HG02852 (cell line): ENCODE results near the gene ZNF462.

Source experiments
- ATAC-seq: cut with Tn5 transposase; IDR thresholded peaks from one replicate; pipeline ENCODE4 v1.9.1; 2021; ENCODE audit warnings: mild to moderate bottlenecking, moderate library complexity; ENCODE audit not compliant: unreplicated experiment

The ZNF462 gene

DNA sequence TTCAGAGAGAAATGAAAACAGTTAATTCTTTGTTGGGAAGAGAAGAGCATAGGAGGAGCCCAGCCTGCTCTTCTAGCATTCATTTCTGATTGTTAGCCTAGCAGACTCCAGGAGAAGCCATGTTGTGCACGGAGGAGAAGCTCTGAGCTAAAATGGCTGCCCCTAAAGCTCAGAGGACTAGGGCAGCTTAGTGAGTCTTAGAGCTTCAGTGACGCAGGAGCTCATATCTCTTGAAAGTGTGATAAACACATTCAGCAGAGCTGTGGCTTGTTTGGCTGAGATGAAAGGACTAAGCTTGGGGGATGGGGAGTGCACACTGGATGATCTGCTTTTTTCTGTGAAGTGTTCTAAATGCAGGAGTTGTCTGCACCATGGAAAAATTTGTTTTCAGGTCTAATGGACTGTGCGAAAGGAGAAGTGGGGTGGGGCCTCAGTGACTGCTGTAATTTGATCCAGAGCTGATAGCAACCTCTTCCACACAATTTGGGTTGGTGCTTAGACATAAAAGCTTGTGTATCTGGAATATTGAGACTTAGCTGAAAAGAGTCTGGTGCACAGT lies 58.5 kb downstream of the ZNF462 start:
- no peak for ATAC-seq

DNA sequence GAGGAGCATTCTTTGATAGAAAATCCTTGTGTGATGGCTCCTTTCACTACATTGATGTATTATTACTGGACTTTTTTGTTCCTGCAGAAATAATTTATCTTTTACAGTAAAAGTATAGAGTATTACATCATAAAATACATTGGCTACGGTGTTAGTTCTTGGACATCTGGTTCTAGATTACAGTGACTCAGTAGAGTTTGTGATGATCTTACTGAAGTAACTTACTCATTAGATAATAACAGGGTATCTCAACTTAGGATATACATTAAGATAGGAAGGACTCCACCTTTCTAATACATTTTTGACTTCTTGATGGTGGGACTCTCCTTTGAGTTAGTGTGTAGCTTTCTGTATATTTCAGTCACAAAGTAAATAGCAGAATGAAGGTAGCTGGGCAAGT lies 59.1 kb downstream of the ZNF462 start:
- no peak for ATAC-seq

DNA sequence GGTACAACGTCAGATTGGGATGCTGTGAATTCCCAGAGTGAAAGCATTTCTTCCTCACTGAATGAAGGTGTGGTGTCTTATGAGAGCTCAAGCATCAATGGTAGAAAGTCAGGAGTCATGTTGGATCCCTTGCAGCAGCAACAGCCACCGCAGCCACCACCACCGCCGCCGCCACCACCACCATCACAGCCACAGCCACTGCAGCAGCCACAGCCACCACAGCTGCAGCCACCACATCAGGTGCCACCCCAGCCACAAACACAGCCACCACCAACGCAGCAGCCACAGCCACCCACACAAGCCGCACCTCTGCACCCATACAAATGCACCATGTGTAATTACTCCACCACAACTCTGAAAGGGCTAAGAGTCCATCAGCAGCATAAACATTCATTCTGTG lies 62.4 kb downstream of the ZNF462 start:
- no peak for ATAC-seq

DNA sequence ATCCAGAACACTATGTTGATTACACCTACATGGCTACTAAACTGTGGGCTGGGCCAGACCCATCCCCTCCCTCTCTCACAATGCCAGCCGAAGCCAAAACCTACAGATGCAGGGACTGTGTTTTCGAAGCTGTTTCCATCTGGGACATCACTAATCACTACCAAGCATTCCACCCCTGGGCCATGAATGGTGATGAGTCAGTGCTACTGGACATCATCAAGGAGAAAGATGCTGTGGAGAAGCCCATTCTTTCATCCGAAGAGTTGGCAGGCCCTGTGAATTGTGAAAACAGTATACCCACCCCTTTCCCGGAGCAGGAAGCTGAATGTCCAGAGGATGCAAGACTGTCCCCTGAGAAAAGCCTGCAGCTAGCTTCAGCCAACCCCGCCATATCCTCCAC lies 65.0 kb downstream of the ZNF462 start:
- ATAC-seq, result no peak

DNA sequence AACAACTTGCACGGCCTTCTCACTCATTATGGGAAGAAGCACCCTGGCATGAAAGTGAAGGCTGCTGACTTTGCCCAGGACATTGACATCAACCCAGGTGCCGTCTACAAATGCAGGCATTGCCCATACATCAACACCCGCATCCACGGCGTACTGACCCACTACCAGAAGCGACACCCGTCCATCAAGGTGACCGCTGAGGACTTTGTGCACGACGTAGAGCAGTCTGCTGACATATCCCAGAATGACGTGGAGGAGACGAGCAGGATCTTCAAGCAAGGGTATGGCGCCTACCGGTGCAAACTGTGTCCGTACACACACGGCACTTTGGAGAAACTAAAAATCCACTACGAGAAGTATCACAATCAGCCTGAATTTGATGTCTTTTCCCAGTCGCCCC lies 65.4 kb downstream of the ZNF462 start:
- ATAC-seq, result no peak

DNA sequence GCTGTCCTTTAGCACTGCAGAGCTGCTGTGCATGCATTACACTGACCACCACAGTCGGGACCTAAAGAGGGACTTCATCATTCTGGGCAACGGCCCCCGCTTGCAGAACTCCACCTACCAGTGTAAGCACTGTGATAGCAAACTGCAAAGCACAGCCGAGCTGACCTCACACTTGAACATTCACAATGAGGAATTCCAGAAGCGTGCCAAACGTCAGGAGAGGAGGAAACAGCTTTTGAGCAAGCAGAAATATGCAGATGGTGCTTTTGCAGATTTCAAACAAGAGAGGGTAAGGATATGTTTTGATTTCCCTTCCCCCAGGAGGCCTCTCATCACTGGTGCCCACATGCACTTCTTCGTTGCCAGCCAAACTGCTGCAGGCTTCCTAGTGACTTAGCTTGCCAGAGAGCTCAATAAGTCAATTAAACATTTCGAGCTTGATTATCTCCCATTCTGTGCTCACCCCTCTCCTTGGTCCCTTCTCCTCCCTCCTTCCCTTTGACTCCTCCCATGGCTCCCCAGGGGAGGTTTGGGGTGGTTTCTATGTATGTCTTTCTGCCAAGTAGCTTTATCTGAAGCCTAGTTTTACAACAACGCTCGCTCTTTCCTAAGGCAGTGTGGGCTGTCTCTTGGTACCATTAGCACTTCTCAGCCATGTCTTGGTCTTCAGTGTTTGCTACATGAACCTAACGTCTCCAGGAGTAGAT lies 66.7 kb downstream of the ZNF462 start:
- no peak for ATAC-seq

DNA sequence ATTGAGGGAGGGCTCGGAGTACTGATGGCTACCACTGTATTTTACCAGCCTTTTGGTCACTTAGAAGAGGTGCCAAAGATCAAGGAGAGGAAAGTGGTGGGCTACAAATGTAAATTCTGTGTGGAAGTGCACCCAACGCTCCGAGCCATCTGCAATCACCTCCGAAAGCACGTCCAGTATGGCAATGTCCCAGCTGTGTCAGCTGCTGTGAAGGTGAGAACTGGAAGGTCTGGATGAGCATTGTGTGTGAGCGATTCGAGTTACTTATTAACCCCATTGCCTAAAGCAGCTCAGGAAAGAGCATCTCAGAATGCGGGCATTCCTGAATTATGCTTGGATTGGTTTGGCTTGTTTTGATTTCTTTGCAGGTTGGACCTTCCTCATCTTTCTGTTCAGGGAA lies 67.5 kb downstream of the ZNF462 start:
- no peak for ATAC-seq

DNA sequence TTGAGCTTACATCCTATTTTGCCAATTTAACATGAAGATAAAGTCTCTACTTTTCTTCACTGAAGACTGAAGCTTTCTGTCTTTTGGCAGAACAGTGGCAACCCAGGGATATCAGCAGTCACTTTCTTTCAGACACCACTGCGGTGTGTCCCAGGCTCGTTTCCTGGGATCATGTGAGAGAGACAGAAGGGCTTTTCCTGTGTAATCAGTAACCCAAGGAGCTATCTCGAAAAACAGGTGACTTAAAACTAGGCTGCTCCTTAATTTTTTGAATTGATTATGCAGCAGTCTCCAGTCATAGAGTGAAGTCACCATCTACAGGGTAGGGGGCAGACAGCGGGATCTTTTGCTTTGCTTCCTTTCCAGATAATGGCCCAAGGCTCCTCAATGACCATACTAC lies 68.5 kb downstream of the ZNF462 start:
- ATAC-seq, result no peak

DNA sequence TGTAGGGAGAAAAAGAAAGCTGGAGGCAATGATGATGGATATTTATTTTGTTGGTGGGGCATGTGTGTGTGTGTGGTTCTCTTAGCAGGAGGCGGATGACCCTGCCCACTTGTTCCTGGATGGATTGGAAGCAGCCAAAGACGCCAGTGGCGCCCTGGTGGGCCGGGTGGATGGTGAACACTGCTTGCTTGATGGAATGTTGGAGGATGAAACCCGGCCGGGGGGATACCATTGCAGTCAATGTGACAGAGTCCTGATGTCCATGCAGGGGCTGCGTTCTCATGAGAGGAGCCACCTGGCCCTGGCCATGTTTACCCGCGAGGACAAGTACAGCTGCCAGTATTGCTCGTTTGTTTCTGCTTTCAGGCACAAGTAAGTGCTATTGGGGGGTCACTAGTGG lies 69.2 kb downstream of the ZNF462 start:
- ATAC-seq, result no peak

DNA sequence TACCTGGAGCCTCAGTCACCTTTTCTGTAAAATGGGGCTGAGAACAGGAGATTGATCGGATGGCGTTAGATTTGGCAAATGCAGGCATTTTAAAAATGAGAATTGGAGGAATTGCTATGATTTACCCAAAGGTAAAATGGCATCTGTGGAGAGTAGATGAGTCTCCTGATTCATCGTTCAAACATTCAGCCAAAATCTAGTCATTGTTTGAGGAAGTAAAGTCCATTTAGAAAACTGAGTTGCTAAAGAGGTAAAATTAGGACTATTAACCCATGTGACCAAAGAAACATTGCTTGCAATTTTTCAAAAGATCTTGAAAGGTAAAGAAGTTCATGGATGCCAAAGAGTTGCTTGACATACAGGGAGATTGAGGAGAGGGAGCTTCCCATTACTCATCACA lies 69.7 kb downstream of the ZNF462 start:
- ATAC-seq, result no peak

DNA sequence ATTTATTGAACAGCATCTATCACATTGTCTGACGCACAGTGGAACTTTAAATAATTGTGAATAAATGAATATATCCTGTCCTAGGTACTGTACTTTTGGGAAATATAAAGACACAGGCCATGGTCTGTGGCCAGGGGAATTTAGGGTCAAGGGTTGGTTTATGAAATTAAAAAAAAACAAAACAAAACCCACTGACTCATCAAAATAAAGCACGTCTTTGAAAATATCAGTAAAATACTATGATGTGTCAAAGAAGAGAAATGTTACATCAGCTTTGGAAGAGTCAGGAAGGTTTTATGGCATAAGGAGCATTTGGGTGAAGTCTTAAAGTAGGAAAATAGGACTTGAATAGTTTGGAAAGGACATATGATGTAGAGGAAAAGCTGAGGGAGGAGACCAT lies 70.5 kb downstream of the ZNF462 start:
- ATAC-seq, result no peak

DNA sequence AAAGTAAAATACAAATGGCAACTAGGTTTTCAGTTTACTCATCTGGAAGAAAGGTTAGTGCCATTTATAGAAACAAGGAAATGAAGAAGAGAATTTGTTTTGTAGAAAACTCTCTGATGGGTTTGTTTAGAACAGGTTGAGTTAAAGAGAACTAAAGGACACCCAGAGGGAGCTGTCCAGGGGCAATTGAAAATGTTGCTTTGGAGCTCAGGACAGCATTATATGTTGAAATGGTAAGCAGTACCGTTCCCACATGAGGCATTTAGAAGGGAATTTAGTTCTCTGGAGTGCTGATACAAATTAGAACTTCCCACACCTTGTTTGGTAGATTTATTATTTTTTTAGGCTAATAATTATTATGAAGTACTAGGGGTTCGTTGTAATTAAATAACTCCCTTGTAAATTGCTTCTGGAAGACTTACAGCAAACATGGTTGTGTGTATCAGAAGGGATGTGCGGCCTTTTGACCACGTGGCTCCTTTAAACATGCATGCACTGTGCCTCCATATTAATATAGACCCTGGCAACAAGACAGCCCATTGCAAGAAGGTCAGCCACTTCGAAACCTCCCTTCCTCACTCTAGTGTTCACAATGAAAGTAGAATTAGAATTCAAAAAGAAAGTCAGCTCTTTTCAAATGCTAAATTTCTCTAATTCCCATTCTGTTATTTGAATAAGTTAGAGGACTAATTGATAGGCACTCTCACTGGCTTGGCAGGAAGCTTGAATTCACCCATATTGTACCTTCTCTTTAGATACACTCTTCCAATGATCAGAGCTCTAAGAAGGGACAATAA lies 71.7 kb downstream of the ZNF462 start:
- ATAC-seq, result no peak

DNA sequence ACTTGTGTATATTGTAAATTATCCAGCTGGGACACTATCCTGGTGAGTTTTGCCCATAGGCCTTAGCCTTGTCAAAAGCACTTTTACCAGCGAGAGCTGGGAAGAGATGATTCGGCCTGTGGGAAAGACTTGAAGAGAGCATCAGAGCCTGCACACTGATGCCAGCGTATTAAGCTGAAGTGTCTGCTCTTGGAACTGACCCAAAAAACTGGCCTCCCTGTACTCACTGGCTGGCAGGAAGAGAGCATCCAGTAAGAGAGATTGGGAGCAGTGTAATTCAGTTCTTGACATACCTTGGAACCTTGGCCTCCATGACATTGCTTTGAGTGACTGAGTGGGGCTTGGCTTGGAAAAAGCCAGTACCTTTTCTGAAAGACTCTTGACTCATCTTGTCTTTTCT lies 73.7 kb downstream of the ZNF462 start:
- ATAC-seq, result no peak

DNA sequence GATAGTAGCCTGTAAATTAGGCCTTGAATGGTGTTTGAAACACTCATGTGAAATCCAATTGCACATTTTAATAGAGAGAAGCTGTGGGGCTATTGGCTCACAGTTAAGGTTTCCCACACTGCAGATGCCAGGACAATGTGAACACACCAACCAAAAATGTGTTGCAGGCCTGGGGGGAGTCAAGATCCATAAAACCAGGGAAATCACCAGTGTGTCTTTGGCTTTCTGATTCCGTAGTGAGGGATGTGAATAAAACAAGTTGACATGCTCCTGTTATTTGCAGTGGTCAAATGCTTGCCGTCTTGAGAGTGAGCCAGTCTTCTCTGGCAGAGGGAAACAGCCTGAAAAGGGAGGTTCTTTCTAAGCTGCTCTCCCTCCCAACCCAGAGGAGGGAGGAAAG lies 79.0 kb downstream of the ZNF462 start:
- no peak for ATAC-seq

DNA sequence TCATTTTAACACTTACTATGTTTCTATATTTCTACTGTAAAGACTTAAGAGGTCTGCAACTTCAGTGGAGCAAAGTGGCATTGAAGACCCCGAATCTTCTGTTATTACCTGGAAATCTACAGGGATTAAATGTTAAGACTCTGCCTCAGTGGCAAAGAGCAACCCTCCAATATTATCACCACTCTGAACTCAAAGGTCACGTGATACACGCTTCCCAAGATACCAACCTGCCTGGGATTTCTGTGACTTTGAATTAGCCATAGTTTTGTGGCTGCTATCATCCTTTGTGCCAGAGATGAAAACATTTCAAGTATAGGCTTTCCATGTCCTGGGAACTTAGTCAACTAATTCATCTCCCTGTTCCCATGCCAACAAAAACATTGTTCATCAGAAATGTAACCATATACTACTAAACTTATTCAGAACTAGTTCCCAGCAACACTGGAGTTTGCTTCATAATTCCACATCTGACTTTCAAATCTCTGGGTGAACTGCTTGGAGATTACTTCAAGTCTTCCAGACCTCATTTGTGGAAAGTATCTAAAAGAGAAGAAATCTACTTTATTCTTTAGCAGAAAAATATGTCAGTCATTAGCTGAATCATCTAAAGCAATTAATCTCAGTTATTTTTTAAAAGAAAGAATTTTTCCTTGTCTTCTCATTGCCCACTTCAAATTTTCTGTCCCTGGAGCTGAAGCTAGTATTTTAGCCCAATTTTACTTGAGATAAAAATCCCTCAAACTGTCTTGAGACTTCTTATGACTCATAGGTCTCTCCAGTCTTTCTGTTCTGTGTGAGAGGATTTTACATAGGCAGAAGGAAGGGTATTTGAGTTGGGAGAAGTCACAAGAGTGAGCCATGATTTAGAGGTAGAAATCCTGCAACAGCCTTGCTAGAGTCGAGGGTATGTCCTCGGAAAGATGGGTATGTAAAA lies 83.0 kb downstream of the ZNF462 start:
- no peak for ATAC-seq

DNA sequence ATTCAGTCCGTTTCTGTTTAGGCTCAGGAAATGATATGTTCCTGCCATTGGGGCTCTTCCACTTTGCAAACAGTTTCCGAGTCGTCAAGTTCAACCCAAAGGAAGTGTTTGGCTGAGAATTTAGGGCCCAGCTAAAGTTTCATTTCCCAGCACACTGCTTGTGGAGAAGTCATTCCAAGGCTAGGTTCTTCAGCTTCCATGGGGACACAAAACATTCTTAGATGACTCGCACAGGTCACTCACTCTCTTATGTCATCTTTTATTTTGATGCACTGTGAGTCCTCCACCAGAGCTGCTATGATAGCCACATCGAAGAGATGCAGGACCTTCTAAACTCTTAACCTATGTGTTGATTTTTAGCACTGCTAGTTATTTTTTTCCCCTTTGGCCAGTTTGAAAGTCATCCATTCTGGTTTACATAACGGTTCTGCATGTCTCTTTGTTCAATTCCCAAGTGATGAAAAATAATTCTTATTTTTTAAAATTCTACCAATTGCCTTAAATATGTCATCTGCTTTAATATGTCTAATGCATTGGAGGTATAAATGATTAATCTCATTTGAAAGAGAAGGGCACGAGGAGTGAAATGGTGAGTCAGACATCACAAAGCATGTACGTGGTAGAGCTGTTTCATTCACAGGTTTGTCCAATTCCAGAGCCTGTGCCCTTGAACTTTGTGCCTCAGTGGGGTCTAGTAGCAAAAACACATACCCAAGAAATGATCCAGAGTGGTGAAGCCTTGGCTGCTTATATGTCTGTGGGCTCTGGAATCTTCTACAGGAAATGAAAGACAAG lies 84.3 kb downstream of the ZNF462 start:
- ATAC-seq, result no peak

DNA sequence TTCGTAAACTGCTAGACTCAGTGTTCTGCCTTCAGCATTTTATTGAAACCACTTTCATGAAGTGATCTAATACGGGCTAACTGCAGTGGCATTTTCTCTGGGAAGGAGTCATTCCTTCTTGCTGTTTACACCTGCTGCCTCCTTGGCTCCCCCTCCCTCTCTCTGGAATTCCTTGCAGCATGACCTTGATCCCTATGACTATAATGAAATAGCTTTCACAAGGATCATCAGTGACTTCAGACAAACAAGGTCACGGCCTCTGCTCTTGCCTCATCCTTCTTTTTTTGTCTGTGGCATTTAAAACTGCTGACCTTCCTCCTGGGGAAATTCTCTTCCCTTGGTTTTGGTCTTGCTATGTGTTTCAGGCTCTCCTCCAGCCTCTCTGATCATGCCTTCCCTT lies 90.2 kb downstream of the ZNF462 start:
- ATAC-seq, result no peak

DNA sequence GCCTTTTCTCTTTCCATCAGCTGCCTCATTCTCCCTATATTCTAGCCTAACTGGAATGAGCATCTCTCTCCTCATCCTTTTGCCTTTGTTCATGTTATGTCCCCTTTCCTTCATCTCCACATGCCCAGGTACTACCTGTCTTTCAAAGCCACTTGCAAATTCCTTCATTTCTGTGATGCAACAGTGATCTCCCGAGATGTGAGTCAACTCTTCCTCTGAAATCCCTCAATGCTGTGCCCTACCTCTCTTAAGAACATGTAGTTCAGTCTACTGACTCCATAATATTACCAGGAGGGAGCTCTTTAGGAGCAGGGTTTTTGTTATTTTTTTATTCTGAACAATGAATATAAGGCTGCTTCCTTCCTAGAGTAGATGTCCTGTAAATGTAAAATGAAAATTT lies 91.6 kb downstream of the ZNF462 start:
- no peak for ATAC-seq

DNA sequence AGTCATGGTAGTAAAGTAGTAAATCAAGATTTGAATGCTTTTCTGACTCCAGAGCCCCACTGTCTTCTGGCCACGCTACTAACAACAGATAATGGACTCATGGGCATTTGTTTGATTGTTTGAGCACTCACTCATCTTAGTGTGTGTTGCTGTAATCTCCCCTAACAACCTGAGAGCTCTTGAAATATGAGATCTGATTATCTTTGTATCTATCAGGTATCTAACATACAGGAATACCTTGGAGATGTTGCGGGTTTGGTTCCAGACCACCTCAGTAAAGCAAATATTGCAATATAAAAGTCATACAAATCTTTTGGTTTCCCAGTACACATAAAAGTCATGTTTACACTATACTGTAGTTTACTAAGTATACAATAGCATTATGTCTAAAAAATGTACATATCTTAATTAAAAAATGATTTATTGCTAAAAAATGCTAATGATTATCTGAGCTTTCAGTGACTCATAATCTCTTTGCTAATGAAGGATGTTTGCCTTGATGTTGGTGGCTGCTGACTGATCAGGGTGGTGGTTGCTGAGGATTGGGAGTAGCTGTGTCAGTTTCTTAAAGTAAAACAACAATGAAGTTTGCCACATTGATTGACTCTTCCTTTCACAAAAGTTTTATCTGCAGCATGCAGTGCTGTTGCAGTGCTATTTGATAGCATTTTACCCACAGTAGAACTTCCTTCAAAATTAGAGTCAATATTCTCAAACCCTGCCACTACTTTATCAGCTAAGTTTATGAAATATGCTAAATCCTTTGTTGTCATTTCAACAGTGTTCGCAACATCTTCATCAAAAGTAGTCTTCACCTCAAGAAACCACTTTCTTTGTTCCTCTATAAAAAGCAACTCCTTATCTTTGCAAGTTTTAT lies 92.2 kb downstream of the ZNF462 start:
- ATAC-seq, result no peak
